Panc1 (cell line): ENCODE results near the gene UBE3B.

Experiments used
- CTCF ChIP-seq: fragments of 450-650 bp; IDR thresholded peaks from 2 replicates; pipeline ENCODE4 v1.5.1; 2017; ENCODE audit warnings: mild to moderate bottlenecking
- POLR2AphosphoS5 ChIP-seq: IDR thresholded peaks from 2 replicates; pipeline ENCODE4 v1.6.1; 2012; ENCODE audit warnings: mild to moderate bottlenecking, low read depth, low read length, moderate library complexity

GRCh38 chr12:109582636-109583035, 105.2 kb downstream of the UBE3B start:
- no peak for TF ChIP-seq CTCF
- no peak for TF ChIP-seq POLR2AphosphoS5
